Glutamatergic neuron (in vitro differentiated cells): Measurements from ENCODE around the gene CCDC177. TPM values are rescaled to one million over a fixed set of nuclear protein-coding genes. Genes with fewer than 3 reads are reported as not detected.

Source experiments
- DNase-seq: peaks from one replicate; pipeline ENCODE4 v3.0.0; 2022
- H3K27ac Mint-ChIP-seq: one replicate; pipeline ENCODE4 v1.8.0; 2020; ENCODE audit warnings: mild to moderate bottlenecking, mixed read lengths, inconsistent platforms; ENCODE audit not compliant: unreplicated experiment
- H3K27me3 Mint-ChIP-seq: one replicate; pipeline ENCODE4 v1.8.0; 2020; ENCODE audit warnings: mild to moderate bottlenecking, moderate library complexity, mixed read lengths, inconsistent platforms; ENCODE audit not compliant: unreplicated experiment
- H3K36me3 Mint-ChIP-seq: one replicate; pipeline ENCODE4 v1.8.0; 2020; ENCODE audit warnings: mild to moderate bottlenecking, mixed read lengths, inconsistent platforms; ENCODE audit not compliant: unreplicated experiment
- H3K4me1 Mint-ChIP-seq: one replicate; pipeline ENCODE4 v1.8.0; 2020; ENCODE audit warnings: mild to moderate bottlenecking, low read depth, mixed read lengths, inconsistent platforms; ENCODE audit not compliant: unreplicated experiment
- H3K4me3 Mint-ChIP-seq: one replicate; pipeline ENCODE4 v1.8.0; 2020; ENCODE audit warnings: mild to moderate bottlenecking, mixed read lengths, inconsistent platforms; ENCODE audit not compliant: unreplicated experiment
- H3K9me3 Mint-ChIP-seq: one replicate; pipeline ENCODE4 v1.8.0; 2020; ENCODE audit warnings: mild to moderate bottlenecking, moderate library complexity, mixed read lengths, inconsistent platforms; ENCODE audit not compliant: unreplicated experiment
- CTCF ChIP-seq: fragments of 200-600 bp; sonication (generic); IDR thresholded peaks from one replicate; pipeline ENCODE4 v1.5.0; 2021; ENCODE audit not compliant: partially characterized antibody, unreplicated experiment
- total RNA-seq: library from RNA; stranded (reverse); fragmentation: NEBNext Ultra II Directional; extraction: Animal tissue kit (Norgen Biotek cat#: 25700); gene quantifications from one replicate; pipeline ENCODE4 v1.2.1, GENCODE V29; 2021; ENCODE audit not compliant: unreplicated experiment

Gene CCDC177
- total RNA-seq, 1 donor from 2014 or later, result 7.8 TPM

- DNase-seq, result peak; percentile 64
- TF ChIP-seq CTCF, result no peak
- H3K4me1 Mint-ChIP-seq, result peaks cover 19% of the 10 kb centered on the region
- H3K27me3 Mint-ChIP-seq, result peaks cover 2% of the 10 kb centered on the region
- H3K27ac Mint-ChIP-seq, result peak overlapping the region; percentile 60
- H3K36me3 Mint-ChIP-seq, result no peaks in the 10 kb centered on the region
- peaks cover 1% of the 10 kb centered on the region for H3K9me3 Mint-ChIP-seq
- no peak overlapping the region for H3K4me3 Mint-ChIP-seq
Measured at GRCh38 chr14:69593018-69593677, 18.5 kb upstream of the CCDC177 start.

GRCh38 chr14:69591317-69591716 lies 16.6 kb upstream of the CCDC177 start:
- peaks cover 21% of the 10 kb centered on the region for H3K4me1 Mint-ChIP-seq
- H3K9me3 Mint-ChIP-seq, result peaks cover 1% of the 10 kb centered on the region
- TF ChIP-seq CTCF, result no peak
- H3K27ac Mint-ChIP-seq, result no peak overlapping the region
- DNase-seq, result no peak
- H3K27me3 Mint-ChIP-seq, result peaks cover 2% of the 10 kb centered on the region
- no peaks in the 10 kb centered on the region for H3K36me3 Mint-ChIP-seq
- H3K4me3 Mint-ChIP-seq, result no peak overlapping the region

GRCh38 chr14:69587389-69587788 lies 12.7 kb upstream of the CCDC177 start:
- H3K36me3 Mint-ChIP-seq, result no peaks in the 10 kb centered on the region
- peaks cover 1% of the 10 kb centered on the region for H3K9me3 Mint-ChIP-seq
- peaks cover 14% of the 10 kb centered on the region for H3K4me1 Mint-ChIP-seq
- no peak overlapping the region for H3K4me3 Mint-ChIP-seq
- TF ChIP-seq CTCF, result no peak
- H3K27ac Mint-ChIP-seq, result no peak overlapping the region
- no peak for DNase-seq
- peaks cover 3% of the 10 kb centered on the region for H3K27me3 Mint-ChIP-seq

GRCh38 chr14:69586404-69586803 lies 11.7 kb upstream of the CCDC177 start:
- Mint-ChIP-seq H3K27ac (peak overlapping the region; percentile 38), H3K4me3 (no peak overlapping the region), H3K9me3 (peaks cover 3% of the 10 kb centered on the region), H3K27me3 (peaks cover 2% of the 10 kb centered on the region), H3K4me1 (peaks cover 15% of the 10 kb centered on the region), H3K36me3 (no peaks in the 10 kb centered on the region)
- no peak for DNase-seq
- TF ChIP-seq CTCF, result no peak

GRCh38 chr14:69584389-69584788 lies 9.7 kb upstream of the CCDC177 start:
- no peak overlapping the region for H3K27ac Mint-ChIP-seq
- H3K36me3 Mint-ChIP-seq, result no peaks in the 10 kb centered on the region
- H3K4me3 Mint-ChIP-seq, result no peak overlapping the region

More at GRCh38 chr14:69584389-69584788, 9.7 kb upstream of the CCDC177 start:
- Mint-ChIP-seq H3K9me3 (peaks cover 1% of the 10 kb centered on the region), H3K4me1 (peaks cover 11% of the 10 kb centered on the region), H3K27me3 (peaks cover 7% of the 10 kb centered on the region)
- no peak for TF ChIP-seq CTCF
- DNase-seq, result no peak
